Stimulated activated CD8-positive, alpha-beta memory T cell treated with anti-CD3 and anti-CD28 coated beads, Interleukin-7, amount 100 ng/mL, for 4 hours (primary cell): ENCODE measurements around the gene LRP11.
"Not testable (repeated sequence)": the region's sequence is repeated elsewhere in the genome, so short reads cannot be mapped to it uniquely, and the experiment has no call there.

Source experiments
- DNase-seq, 2 donors: peaks; one replicate each; pipeline ENCODE4 v3.0.0-alpha.2; 2020; ENCODE audit warnings: low read depth in 2 of 2

LRP11 gene

DNA sequence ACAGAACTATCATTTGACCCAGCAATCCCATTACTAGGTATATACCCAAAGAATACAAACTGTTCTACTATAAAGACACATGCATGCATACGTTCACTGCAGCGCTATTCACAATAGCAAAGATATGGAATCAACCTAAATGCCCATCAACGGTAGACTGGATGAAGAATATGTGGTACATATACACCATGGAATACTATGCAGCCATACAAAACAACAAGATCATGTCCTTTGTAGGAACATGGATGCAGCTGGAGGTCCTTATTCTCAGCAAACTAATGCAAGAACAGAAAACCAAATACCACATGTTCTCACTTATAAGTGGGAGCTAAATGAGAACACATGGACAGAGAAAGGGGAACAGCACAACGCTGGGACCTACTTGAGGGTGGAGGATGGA lies 15.8 kb downstream of the LRP11 start:
- DNase-seq = not testable (repeated sequence)

DNA sequence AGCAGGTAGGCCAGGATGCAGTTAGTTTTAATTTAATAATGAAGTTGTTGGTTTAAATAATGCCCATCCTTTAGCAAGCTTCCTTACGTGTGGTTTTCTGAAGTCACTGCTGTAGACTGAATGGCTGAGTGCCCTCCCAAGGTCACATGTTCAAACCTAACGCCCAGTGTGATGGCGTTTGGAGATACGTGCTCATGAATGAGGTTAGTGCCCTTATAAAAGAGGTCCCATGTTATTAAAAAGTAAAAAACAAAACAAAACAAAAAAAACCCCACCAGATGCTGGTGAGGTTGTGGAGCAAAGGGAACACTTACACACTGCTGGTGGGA lies 16.3 kb downstream of the LRP11 start:
- DNase-seq = no peak

DNA sequence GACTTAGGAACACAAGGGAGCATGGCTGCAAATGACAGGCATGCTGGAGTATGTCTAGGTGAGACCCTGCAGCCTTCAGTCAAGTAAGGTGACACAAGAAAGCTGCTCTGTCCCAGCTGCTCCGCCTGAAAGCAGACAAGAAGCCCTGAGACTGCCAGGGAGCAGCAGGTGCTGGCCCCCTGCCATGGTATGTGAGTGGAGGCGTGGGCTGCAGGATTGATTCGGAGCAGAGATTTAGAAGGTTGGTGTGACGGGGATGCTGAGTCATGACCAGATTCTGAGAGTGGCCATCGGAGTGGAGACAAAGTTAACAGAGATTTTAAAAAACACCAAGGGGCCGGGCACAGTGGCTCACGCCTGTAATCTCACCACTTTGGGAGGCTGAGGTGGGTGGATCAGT lies 17.8 kb downstream of the LRP11 start:
- DNase-seq = no peak

DNA sequence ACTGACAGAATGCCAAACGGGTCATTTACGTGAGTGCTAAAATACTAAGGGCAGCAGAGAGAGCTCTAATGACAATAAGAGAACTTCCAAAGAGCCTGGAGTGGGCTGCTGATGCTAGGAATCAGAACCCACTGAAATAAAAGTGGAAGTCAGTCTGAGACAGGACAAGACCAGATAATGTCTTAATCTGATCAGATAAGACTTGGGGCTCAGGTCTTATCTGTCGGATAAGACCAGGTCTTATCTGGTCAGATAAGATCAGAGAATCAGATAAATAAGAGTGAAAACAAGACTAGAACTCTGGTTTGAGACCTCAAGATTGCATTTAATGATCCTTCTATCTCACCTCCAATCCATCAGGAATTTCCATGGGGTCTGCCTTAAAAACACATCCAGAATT lies 18.6 kb downstream of the LRP11 start:
- no peak for DNase-seq

DNA sequence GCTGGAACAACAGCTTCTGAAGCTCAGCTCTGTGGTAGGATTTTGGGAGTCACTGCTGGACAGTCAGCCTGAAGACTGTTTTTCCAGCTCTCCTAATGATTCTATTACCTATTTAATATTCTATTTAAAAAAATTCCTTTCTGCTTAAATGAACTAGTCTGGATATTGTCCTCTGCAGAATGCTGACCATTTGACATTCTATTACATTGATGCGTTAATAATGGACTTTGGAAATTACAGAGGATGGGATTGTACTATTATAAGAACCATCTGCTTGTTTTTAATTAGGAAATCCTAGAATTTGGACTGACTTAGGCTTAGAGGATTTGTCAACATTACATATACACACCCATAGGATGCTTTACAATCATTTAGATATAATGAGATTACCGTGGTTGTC lies 19.7 kb downstream of the LRP11 start:
- no peak for DNase-seq

DNA sequence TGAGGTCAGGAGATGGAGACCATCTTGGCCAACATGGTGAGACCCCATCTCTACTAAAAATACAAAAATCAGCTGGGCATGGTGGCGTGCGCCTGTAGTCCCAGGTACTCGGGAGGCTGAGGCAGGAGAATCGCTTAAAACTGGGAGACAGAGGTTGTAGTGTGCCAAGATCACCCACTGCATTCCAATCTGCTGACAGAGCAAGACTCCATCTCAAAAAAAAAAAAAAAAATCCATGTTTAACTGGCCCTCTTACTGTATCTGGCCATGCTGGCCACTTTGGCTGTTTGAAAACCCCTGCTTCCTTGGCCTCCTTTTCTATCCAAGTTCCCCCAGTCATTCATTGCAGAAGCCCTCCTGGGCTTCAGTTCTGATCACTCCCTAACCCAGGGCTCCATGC lies 20.1 kb downstream of the LRP11 start:
- DNase-seq = not testable (repeated sequence)

DNA sequence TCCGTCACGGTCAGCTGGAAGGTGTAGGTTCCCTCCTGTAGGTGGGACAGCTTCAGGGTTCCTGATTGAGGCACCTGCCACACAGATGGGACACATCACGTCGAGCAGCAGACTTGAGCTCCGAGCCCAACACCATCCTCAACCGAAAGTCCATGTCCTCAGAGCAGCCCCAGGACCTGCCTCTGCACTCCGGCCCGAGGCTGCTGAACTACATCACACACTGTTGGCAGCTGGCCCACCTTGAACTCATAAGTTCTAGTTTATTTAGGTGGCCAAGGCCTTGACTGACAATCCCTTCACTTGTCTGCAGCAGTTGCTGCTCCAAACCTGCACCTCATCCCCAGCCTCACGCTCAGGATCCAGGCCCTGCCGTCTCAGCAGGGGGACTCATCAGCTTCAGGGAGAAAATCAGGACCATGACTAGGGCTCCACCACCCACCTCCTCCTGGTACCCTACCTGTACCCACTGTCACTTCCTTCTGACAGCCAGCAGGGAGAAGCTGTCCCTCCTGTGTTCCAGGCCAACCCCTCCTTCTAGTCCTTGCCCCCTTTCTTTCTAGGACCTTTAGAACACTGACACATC lies 21.0 kb downstream of the LRP11 start:
- DNase-seq = no peak

DNA sequence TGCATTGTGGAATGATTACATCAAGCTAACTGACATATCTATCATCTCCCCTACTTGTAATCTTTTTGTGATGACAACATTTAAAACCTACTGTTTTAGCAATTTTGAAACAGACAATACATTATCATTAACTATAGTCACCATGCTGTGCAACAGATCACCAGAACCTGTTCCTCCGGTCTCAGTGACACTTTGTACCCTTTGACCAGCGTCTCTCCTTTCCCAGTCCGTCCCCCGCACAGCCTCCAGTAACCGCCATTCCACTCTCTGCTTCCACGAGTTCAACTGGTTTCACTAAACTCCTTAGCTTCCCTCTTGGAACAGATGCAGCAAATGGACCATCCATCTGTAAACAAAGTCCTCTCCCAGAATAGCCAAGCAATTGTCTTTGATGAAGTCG lies 21.8 kb downstream of the LRP11 start:
- no peak for DNase-seq

DNA sequence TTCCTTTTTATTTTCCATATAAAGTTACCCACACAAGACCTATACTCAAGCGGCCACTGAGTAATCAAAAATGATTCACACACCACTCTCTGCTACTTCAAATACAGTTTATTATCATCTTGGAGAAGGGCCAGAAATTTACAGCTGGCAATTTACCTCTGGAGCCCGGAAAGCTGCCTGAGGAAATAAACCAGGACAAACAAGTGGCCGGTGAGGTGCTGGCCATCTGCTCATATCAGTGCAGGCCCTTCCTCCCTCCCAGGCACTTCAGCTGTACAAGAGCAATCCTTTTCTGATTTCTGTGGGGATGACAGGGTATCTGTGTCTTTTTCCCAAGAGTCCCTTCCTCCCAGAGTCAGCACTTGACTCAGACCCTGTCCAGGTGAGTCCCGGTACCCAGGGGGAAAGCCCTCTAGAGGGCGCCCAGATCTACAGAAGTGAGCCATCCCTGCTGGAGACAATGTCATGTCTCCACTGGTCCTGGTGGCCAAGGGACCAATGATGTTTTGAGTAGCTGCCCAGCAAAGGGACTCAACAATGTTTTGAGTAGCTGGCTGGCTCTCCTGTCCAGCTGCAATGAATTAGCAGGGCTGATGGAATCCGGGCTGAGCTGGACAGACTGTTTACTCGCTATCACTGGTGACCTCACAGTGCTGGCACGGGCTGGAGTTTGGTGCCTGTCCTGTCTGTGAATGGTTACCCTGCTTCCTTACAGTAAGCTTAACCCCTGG lies 23.6 kb downstream of the LRP11 start:
- DNase-seq = peak in 1 of 2 donors; percentile 6

DNA sequence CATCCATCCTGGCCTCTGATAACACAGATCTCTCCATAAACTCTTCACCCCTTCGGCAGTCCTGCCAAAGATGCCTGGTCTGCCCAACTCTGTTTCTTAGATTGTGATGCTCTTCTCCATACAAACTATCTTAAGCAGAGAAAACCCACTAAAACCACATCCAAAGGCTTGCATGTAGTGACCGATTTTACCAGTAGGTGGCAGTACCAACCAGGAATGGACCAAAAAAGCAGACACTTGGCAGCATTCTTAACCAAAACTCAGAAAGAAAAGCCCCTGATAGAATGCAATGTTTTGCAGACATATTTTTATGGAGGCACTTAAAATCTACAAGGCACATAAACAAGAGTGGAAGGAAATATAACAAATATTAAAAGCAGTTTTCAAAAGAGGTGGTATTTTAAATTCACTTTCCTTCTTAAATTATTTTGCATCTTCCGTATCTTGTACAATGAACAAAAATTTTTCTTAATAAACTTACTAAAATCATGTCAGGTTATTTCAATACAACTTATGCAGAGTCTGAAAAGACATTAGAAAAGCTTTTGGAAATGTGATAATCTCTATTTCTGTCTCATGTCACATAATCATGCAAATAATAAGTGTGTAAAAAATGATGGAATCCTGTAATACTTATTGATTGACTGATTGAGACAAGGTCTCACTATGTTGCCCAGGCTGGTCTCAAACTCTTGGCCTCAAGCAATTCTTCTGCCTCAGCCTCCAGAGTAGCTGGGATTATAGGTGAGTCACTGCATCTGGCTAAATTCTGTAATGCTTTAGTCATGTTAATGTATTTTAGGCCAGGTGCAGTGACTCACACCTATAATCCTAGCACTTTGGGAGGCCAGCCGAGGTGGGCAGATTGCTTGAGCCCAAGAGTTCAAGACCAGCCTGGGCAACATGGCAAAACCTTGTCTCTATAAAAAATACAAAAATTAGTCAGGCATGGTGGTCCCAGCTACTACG lies 29.4 kb downstream of the LRP11 start:
- DNase-seq = peak; percentile 32 to 60

DNA sequence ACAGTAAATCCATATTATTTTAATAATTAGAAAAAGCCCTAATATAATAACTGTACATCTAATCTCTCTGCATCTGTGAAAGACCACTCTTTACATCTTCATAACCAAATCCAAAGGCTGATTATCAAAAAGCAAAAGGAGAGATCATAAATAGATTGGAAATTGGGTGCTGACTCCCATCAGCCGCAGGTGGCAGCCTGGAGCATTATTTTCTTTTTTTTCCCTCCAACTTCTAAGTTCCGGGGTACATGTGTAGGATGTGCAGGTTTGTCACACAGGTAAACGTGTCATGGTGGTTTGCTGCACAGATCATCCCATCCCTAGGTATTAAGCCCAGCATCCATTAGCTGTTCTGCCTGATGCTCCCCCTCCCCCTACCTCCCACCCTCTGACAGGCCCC lies 30.5 kb downstream of the LRP11 start:
- no peak for DNase-seq

DNA sequence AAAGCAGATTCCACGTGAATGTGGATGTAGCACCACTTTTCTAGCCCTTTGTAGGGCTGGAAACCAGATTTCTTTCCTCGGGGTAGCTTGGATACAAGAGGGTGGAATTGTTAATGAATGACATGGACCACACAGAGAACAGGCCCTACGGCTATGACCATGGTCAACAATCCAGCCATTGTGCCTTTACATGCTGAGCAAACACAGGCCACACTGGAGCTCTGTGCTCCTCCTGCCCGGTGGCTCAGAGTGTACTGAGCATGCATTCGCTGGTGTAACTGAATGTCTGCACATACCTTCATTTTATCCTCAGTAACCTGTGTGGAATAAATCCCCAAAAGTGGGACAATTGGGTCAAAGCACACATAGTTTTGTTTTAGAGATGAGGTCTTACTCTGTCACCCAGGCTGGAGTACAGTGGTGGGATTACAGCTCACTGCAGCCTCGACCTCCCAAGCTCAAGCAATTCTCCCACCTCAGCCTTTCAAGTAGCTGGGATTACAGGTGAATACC lies 32.8 kb downstream of the LRP11 start:
- no peak for DNase-seq

DNA sequence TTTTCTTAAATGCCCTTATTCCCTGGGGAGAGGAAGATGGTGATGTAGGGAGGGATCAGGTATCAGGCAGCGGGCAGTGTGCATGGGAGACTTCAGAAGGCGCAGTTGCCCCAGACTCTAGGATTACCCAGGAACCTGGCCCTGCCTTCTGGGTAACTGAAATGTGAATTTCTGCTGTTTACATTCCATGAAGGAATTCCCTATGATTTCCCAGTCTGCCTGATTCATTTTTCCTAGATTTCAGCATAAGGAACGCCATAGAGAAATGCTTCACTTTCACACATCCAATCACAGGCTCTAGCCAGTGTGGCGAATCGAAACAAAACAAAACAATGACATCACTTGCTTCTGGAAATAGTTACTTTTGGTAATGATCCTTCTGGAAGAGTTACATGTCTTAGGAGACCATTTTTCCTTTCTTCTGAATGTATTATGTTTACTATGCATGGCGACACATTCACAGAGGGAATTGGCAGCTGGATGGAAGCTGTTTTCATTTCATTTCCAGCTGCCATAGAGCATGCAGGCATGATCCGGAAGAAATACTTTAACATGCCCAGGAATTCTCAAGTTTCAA lies 33.3 kb downstream of the LRP11 start:
- no peak for DNase-seq

DNA sequence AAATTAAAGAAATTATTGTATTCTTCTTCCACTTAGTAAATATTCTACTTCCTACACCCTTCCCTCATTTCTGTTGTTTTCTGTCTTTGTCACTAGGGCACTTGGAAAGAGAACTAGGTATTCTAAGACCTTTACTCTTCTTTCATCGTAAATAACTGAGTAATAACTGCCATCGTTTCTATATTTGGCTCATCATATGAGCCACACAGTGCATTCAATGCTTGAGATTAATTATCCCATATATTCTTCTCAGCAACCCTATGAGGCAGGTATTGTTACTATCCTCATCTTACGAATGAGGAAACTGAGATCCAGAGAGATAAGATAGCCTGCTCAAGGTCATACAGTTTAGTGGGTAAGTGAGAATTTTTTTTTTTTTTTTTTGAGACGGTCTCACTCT lies 38.9 kb downstream of the LRP11 start:
- no peak for DNase-seq

DNA sequence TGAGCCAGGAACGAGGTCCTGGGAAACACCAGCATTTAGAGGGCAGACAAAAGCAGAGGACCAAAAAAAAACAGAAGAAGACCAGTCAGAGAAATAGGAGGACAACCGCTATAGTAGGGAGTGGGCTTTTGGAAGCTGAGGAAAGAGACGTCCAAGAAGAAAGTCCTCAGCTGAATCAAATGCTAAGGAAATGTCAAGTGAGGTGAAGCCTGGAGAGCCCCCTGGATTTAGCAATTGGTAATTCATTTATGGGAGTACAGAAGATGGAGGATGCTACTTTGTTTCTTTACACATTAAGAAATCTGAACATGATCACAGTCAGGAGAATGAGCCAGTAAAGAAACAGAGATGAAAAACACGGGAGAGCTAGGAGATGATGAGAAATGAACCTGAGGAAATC lies 41.1 kb downstream of the LRP11 start:
- DNase-seq = no peak

DNA sequence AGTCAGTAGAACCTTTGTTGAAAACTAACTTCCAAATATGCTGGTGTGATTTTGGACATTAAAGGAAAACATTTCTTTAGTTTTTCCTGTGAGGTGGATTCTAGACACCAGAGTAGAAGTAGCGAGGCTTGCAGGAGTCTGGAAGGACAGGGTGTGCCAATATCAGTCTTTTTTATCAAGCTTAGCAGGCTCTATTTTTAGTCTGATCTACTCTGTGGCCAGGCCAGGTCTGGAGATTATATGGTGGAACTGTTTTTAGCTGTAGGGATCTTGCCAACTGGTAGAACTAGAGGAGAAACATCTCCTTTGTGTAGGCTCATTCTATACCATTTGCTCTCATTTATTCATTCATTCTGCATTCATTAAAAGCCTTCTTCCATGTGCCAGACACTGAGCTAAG lies 42.7 kb downstream of the LRP11 start:
- no peak for DNase-seq

DNA sequence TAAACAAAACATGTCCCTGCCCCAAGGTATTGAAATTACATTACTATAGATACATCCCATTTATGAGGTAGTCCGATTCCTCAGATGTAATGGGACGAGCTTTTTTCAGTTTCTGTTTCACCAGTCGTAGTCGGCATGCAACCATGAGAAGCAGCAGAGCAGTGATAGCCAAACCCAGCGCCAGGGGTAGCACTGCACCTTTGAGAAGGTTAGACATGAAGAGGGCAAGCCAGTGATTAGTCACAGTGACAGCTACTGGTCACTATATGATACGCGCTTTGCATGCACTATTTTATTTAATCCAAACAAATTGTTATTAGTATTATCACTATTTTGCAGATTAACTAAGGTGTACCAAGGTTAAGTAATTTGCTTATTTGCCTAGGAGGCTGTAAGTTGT lies 43.7 kb downstream of the LRP11 start:
- no peak for DNase-seq

DNA sequence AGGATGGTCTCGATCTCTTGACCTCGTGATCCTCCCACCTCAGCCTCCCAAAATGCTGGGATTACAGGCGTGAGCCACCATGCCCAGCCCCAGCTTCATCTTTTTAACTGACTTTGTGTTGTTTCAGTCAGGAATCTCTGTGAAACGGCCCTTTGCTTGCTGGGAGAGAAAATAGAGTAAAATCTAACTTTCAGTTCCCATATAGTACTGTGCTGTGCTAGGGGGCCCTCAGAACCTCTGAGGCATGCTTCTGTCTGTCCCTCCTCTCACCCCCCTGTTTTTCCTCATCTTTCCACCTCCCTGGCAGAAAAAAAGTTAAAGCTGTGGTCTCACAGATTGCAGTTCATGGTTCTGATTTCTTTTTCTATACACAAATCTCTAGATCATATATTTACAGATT lies 48.4 kb downstream of the LRP11 start:
- no peak for DNase-seq

DNA sequence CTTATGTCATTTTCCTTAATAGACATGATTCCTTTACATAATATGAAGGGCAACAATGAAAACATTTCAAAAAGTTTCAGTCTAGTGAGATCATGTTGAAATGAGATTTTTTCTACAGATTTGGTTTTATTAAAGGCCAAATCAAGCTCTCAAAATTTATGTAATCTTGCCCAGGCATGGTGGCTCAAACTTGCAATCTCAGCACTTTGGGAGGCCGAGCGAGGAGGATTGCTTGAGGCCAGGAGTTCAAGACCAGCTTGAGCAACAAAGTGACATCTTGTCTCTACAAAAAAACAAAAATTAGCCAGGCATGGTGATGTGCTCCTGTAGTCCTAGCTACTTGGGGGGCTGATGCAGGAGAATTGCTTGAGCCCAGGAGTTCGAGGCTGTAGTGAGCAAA lies 50.8 kb downstream of the LRP11 start:
- DNase-seq = no peak

DNA sequence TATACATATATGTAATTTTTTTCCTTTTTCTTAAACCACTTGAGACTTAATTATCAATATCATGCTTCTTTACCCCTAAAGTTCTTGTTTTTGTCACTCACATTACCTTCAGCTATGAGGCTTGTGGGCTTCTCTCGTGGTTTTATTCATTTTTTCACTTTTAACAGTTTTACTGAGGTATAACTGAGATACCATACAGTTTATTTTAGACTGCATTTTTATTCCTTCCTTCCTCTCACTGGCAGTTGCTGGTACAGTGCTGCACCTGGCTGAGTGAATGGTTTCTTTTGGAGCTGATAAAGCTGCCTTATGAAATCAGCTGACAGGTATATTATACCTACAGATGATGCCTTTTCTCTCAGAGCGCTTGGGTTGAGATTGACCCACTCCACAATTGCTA lies 54.4 kb downstream of the LRP11 start:
- no peak for DNase-seq

DNA sequence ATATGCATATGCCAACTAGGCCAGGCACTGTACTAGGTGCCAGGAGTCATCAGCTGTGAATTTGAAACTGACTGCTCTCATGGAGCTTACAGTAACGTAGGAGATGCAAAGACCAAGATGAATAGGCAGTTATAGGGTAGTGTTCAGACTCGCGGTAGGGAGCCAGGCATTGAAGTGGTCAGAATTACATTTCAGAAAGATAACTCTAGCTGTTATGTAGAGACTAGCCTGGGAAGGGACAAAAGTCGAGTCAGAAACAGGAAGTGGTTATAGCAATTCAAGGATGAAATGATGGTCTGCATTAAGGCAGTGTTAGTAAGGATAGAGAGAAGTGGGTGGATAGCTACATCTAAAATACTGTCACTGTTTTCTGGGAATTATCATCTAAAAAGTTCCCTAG lies 58.0 kb downstream of the LRP11 start:
- no peak for DNase-seq

DNA sequence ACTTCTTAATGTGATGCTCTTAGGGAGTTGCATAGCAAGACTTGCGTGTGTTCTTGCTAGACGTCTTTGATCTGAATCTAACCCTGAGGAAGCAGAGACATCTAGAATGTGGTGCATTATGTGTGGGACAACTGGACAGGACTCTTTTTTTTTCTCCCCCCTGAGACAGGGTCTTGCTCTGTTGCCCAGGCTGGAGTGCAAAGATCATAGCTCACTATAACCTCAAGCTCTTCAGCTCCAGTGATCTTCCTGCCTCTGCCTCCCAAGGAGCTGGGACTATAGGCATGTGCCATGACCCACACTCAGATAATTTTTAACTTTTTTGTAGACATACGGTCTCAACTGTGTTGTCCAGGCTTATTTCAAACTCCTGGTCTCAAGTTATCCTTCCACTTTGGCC lies 80.6 kb downstream of the LRP11 start:
- no peak for DNase-seq
